Tibial nerve (tissue), 4 donors: ENCODE results near the gene GNAI3. TPM values are rescaled to one million over a fixed set of nuclear protein-coding genes. Genes with fewer than 3 reads are reported as not detected.
A peak's percentile ranks its signal among the peaks of the same experiment; 100 is the strongest.

Experiments used
- DNase-seq, 2 donors: peaks; one replicate each; pipeline ENCODE4 v3.0.0-alpha.2; 2019; ENCODE audit warnings: low spot score in 2 of 2
- H3K27ac ChIP-seq, 4 donors: fragments of 200-600 bp; sonication (generic) in 3 of 4; one replicate each; pipeline ENCODE4 v1.5.1; 2017 to 2019; ENCODE audit warnings: mild to moderate bottlenecking in 1 of 4
- H3K27me3 ChIP-seq, 2 donors: fragments of 200-600 bp; sonication (generic) in 1 of 2; one replicate each; pipeline versions ENCODE4 v1.5.1 to v1.6.0; 2017 to 2019
- H3K36me3 ChIP-seq, 3 donors: fragments of 200-600 bp; sonication (generic); one replicate each; pipeline ENCODE4 v1.5.1; 2018 to 2019
- H3K4me1 ChIP-seq, 4 donors: fragments of 200-600 bp; sonication (generic) in 3 of 4; one replicate each; pipeline ENCODE4 v1.5.1; 2017 to 2019
- H3K4me3 ChIP-seq, 4 donors: fragments of 200-600 bp; sonication (generic) in 3 of 4; one replicate each; pipeline ENCODE4 v1.5.1; 2017 to 2019; ENCODE audit warnings: mild to moderate bottlenecking in 1 of 4, moderate library complexity in 1 of 4
- H3K9me3 ChIP-seq, 4 donors: fragments of 200-600 bp; sonication (generic) in 3 of 4; one replicate each; pipeline ENCODE4 v1.5.1; 2017 to 2019
- EP300 ChIP-seq, 2 donors: sonication (generic); formaldehyde crosslinking; IDR thresholded peaks; one replicate each; pipeline ENCODE4 v1.6.1; 2017; ENCODE audit warnings: antibody characterized with exemption in 2 of 2, mild to moderate bottlenecking in 1 of 2
- POLR2A ChIP-seq, 2 donors: fragments of 450-650 bp; IDR thresholded peaks; one replicate each; pipeline ENCODE4 v1.6.1; 2017; ENCODE audit warnings: antibody characterized with exemption in 2 of 2, mild to moderate bottlenecking in 2 of 2, moderate library complexity in 2 of 2
- WGBS, 2 donors: methylation state at CpG; one replicate each; pipeline ENCODE4 v1.1.5; 2018; 5-methylcytosine and 5-hydroxymethylcytosine counted together
- total RNA-seq, 4 donors: library from RNA; depleted of rRNA; stranded (reverse); fragments of >200 nt; gene quantifications; one replicate each; pipeline ENCODE4 v1.1.0, GENCODE V29; 2016
- TF ChIP-seq, protein P1 (sequence below), 5 experiments: fragments of 200-600 bp in 3 of 5; fragments of 450-650 bp in 2 of 5; sonication (generic) in 3 of 5; IDR thresholded peaks; one replicate each; pipeline ENCODE4 v1.5.1; 2016 to 2019; ENCODE audit warnings: antibody characterized with exemption in 5 of 5, mild to moderate bottlenecking in 3 of 5, moderate library complexity in 2 of 5

Gene GNAI3
- total RNA-seq, 4 donors from 2014 or later = 4.0 to 6.3 (median 5.1) TPM

DNA sequence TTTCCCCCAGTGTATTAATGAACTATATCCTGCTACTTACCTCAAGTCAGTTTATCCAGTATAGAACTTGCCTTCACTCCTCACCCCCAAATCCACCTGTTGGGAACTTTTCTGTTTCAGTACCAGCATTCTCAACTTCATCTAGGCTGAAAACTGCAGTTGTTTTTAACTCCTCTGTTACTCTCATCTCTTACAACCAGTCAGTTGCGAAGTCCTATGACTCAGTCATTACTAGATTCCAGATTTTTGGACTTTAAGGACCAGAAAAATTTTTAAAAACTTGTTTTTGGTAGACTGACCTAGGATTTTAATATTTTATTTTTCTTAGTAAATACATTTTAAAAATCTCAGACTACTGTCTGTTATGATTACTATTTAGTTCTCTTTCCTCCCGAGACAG lies 8.1 kb downstream of the GNAI3 start:
- Histone ChIP-seq H3K27me3 (no peaks in the 10 kb centered on the region), H3K4me1 (peaks cover 0 to 72% (median 3%) of the 10 kb centered on the region in 4 donors), H3K4me3 (no peak overlapping the region), H3K9me3 (no peaks in the 10 kb centered on the region), H3K36me3 (no peaks in the 10 kb centered on the region), H3K27ac (peak overlapping the region in 1 of 4 donors; percentile 2)
- TF ChIP-seq POLR2A (IDR thresholded peaks at IDR 0.05) = no peak
- no peak for TF ChIP-seq EP300 (IDR thresholded peaks at IDR 0.05)
- TF ChIP-seq, protein P1, sequence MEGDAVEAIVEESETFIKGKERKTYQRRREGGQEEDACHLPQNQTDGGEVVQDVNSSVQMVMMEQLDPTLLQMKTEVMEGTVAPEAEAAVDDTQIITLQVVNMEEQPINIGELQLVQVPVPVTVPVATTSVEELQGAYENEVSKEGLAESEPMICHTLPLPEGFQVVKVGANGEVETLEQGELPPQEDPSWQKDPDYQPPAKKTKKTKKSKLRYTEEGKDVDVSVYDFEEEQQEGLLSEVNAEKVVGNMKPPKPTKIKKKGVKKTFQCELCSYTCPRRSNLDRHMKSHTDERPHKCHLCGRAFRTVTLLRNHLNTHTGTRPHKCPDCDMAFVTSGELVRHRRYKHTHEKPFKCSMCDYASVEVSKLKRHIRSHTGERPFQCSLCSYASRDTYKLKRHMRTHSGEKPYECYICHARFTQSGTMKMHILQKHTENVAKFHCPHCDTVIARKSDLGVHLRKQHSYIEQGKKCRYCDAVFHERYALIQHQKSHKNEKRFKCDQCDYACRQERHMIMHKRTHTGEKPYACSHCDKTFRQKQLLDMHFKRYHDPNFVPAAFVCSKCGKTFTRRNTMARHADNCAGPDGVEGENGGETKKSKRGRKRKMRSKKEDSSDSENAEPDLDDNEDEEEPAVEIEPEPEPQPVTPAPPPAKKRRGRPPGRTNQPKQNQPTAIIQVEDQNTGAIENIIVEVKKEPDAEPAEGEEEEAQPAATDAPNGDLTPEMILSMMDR (IDR thresholded peaks at IDR 0.05) = no peak
- DNase-seq = no peak
- 96 to 99% methylated on average over 2 of the region's 2 CpGs for WGBS, 2 donors

DNA sequence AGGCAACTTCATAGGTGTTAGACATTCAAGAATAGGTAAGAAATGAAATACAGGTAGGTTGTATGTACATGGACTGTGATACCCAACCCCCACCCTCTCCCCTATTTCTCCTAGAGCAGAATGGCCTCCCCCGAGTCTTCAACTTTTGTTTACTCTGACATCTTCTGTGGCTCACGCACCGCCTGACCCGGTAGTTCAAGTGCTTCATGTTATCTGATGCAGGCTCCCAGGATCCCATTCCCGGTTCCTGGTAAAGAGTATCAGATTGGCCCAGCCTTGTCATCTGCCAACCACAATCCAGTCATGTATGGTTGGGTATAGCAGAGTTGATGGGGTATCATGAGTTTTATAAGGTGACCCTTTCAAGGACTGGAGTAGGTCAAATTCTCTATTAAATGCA lies 9.1 kb downstream of the GNAI3 start:
- H3K36me3 ChIP-seq = no peaks in the 10 kb centered on the region
- no peaks in the 10 kb centered on the region for H3K27me3 ChIP-seq
- no peak overlapping the region for H3K4me3 ChIP-seq
- no peaks in the 10 kb centered on the region for H3K9me3 ChIP-seq
- no peak for TF ChIP-seq POLR2A (IDR thresholded peaks at IDR 0.05)
- TF ChIP-seq, protein P1 (IDR thresholded peaks at IDR 0.05) = no peak
- no peak for TF ChIP-seq EP300 (IDR thresholded peaks at IDR 0.05)
- no peak overlapping the region for H3K27ac ChIP-seq
- H3K4me1 ChIP-seq = peaks cover 0 to 71% (median 5%) of the 10 kb centered on the region in 4 donors
- DNase-seq = no peak
- WGBS, 2 donors = 91 to 97% methylated on average over 5 of the region's 5 CpGs

DNA sequence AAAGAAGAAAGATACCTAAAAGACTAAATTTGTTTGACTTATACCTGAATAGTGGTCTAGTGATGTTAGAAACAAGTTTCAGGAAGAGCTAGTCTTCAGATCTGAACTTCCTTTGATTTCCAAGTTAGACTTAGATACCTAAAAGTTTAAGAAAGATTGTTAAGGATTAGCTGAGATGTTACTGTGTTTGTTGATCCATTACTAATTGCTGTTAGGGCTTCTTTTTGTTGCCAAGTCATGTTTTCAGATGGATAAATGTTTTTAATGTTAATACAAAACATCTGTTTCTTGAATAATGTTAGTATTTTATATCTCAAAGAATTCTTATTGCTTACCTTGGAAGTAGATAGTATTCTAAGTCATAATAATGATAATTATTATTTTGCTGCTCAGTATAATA lies 11.6 kb downstream of the GNAI3 start:
- no peaks in the 10 kb centered on the region for H3K27me3 ChIP-seq
- H3K4me3 ChIP-seq = no peak overlapping the region
- H3K36me3 ChIP-seq = no peaks in the 10 kb centered on the region
- no peak overlapping the region for H3K27ac ChIP-seq
- H3K9me3 ChIP-seq = no peaks in the 10 kb centered on the region
- peaks cover 0 to 73% (median 9%) of the 10 kb centered on the region in 4 donors for H3K4me1 ChIP-seq
- TF ChIP-seq EP300 (IDR thresholded peaks at IDR 0.05) (no peak), POLR2A (IDR thresholded peaks at IDR 0.05) (no peak)
- TF ChIP-seq, protein P1 (IDR thresholded peaks at IDR 0.05) = no peak
- no peak for DNase-seq

DNA sequence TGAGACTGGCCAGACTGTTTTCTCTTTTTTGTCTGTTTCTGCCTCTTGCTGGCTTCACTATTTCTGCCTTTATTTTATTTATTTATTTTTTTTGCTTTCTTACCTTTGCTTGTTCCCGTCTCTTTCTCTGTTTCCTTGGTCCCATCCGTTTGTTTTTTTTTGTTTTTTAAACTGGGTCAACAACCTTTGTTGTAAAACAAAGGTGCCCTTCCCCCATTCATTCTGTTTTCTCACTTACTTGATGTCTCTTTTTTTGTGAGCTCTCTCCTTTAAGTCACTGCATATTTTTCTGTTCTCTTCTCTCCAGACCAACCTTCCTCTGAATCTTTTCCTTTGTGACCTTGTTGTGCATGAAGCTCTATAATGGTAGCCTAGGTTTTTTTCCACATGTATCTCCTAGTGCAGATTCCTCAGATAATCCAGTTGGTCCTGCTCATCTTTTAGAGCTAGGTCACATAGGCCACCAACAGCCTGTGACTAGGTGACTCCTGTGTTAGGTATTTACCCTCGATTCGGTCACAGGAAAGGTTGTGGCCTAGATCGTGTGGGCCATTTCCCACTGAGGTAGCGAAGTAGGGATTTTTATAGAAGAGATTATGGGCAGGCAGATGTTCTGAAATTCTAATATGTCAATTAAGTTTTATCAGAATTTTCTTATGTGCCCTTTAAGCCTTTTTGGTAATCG lies 15.9 kb downstream of the GNAI3 start:
- TF ChIP-seq EP300 (IDR thresholded peaks at IDR 0.05) (no peak), POLR2A (IDR thresholded peaks at IDR 0.05) (no peak)
- TF ChIP-seq, protein P1 (IDR thresholded peaks at IDR 0.05) = no peak
- WGBS, 2 donors = 82 to 85% methylated on average over 7 of the region's 7 CpGs

DNA sequence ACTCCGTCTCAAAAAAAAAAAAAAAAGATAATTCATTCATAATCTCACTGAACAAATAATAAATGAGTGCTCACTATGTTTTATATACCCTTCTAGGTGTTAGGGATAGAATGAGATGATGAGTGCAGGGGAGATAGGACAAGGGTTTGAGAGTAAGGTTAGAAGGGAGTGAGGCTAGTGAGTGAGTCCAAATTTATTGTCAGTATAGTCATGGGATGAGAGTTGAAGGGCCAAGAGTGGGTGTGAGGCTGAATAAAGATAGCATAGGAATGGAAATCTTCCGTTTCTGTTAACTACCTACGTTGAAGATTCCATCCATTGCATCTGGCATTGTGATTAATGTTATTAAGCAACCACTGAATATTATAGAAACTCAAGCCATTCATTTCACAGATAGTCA lies 16.8 kb downstream of the GNAI3 start:
- TF ChIP-seq, protein P1 (IDR thresholded peaks at IDR 0.05) = no peak
- TF ChIP-seq EP300 (IDR thresholded peaks at IDR 0.05) (no peak), POLR2A (IDR thresholded peaks at IDR 0.05) (no peak)
- 87 to 94% methylated on average over 3 of the region's 3 CpGs for WGBS, 2 donors

More for the DNA sequence above, 15.9 kb downstream of the GNAI3 start:
- Histone ChIP-seq H3K27me3 (no peaks in the 10 kb centered on the region), H3K27ac (no peak overlapping the region), H3K36me3 (no peaks in the 10 kb centered on the region), H3K4me1 (peaks cover 3 to 89% (median 17%) of the 10 kb centered on the region in 4 donors), H3K9me3 (no peaks in the 10 kb centered on the region), H3K4me3 (no peak overlapping the region)
- DNase-seq = no peak

More for the DNA sequence above, 16.8 kb downstream of the GNAI3 start:
- Histone ChIP-seq H3K36me3 (no peaks in the 10 kb centered on the region), H3K9me3 (no peaks in the 10 kb centered on the region), H3K27me3 (no peaks in the 10 kb centered on the region), H3K4me1 (peaks cover 3 to 85% (median 17%) of the 10 kb centered on the region in 4 donors), H3K27ac (no peak overlapping the region), H3K4me3 (no peak overlapping the region)
- DNase-seq = no peak
